OCI-LY3 (cell line): ENCODE data around the gene FZR1.

Experiments used
- H2AFZ ChIP-seq: fragments of 200-600, 300-600 bp; shearing (Covaris generic); 2 replicates; pipeline ENCODE4 v1.6.0; 2014; ENCODE audit warnings: antibody characterized with exemption, low read depth, low read length
- H3K27ac ChIP-seq: fragments of 200-600, 300-600 bp; sonication (generic); 2 replicates; pipeline ENCODE4 v1.5.1; 2014; ENCODE audit warnings: mild to moderate bottlenecking, low read length, moderate library complexity, mixed read lengths
- H3K27me3 ChIP-seq: fragments of 200-600, 300-600 bp; sonication (generic); 2 replicates; pipeline ENCODE4 v1.6.1; 2014; ENCODE audit warnings: low read depth, low read length, mixed read lengths
- H3K36me3 ChIP-seq: fragments of 200-600, 300-600 bp; sonication (generic); replicated peaks from 2 replicates; pipeline ENCODE3; 2014; ENCODE audit warnings: low read depth, low read length, mixed read lengths
- H3K4me1 ChIP-seq: fragments of 300-600, 200-600 bp; sonication (generic); 2 replicates; pipeline ENCODE4 v1.6.1; 2014; ENCODE audit warnings: low read length, mixed read lengths
- H3K4me2 ChIP-seq: fragments of 200-600, 300-600 bp; sonication (generic); 2 replicates; pipeline ENCODE4 v1.6.1; 2014; ENCODE audit warnings: low read length, mixed read lengths
- H3K4me3 ChIP-seq: fragments of 300-600, 200-600 bp; sonication (generic); 2 replicates; pipeline ENCODE4 v1.5.1; 2014; ENCODE audit warnings: antibody characterized with exemption, mild to moderate bottlenecking, low read length, moderate library complexity
- H3K79me2 ChIP-seq: fragments of 300-600, 200-600 bp; shearing (Covaris generic); 2 replicates; pipeline ENCODE4 v1.6.1; 2014; ENCODE audit warnings: mild to moderate bottlenecking, low read length, mixed read lengths
- H3K9ac ChIP-seq: fragments of 300-600, 200-600 bp; shearing (Covaris generic); 2 replicates; pipeline ENCODE4 v1.6.0; 2014; ENCODE audit warnings: mild to moderate bottlenecking, low read length, moderate library complexity
- H3K9me3 ChIP-seq: fragments of 200-600, 300-600 bp; shearing (Covaris generic); 2 replicates; pipeline ENCODE4 v1.6.1; 2014; ENCODE audit warnings: low read length, mixed read lengths; ENCODE audit not compliant: insufficient read depth
- H4K20me1 ChIP-seq: fragments of 200-600, 300-600 bp; sonication (generic); 2 replicates; pipeline ENCODE4 v1.6.1; 2016; ENCODE audit warnings: low read length, mixed read lengths; ENCODE audit not compliant: insufficient read depth
- EZH2phosphoT487 ChIP-seq: fragments of 200-600 bp; shearing (Covaris generic); IDR thresholded peaks from 2 replicates; pipeline ENCODE4 v1.6.1; 2018; ENCODE audit warnings: antibody characterized with exemption, mixed run types, low read depth
- TF ChIP-seq, protein P1 (sequence below): fragments of 200-600, 300-600 bp; sonication (generic); IDR thresholded peaks from 2 replicates; pipeline ENCODE4 v1.5.1; 2014; ENCODE audit warnings: antibody characterized with exemption, low read length, low read depth

Gene FZR1

DNA sequence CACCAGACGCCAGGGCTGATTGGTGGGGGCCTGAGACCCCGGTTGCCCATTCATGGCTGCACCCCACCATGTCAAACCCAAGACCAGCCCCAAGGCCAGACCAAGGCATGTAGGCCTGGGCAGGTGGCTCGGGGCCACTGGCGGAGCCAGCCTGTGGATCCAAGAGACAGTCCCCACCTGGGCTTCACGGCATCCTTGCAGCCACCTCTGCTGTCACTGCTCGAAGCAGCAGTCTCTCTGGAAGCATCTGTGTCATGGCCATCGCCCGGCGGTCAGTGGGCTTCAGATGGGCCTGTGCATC is 29.1 kb downstream of the FZR1 start:
- no peaks in the 10 kb centered on the region for H3K79me2 ChIP-seq
- H3K4me2 ChIP-seq: no peak overlapping the region
- H3K4me1 ChIP-seq: no peaks in the 10 kb centered on the region
- H3K4me3 ChIP-seq: no peak overlapping the region
- H3K9ac ChIP-seq: no peak overlapping the region
- peaks cover 12% of the 10 kb centered on the region for H4K20me1 ChIP-seq
- TF ChIP-seq, protein P1, sequence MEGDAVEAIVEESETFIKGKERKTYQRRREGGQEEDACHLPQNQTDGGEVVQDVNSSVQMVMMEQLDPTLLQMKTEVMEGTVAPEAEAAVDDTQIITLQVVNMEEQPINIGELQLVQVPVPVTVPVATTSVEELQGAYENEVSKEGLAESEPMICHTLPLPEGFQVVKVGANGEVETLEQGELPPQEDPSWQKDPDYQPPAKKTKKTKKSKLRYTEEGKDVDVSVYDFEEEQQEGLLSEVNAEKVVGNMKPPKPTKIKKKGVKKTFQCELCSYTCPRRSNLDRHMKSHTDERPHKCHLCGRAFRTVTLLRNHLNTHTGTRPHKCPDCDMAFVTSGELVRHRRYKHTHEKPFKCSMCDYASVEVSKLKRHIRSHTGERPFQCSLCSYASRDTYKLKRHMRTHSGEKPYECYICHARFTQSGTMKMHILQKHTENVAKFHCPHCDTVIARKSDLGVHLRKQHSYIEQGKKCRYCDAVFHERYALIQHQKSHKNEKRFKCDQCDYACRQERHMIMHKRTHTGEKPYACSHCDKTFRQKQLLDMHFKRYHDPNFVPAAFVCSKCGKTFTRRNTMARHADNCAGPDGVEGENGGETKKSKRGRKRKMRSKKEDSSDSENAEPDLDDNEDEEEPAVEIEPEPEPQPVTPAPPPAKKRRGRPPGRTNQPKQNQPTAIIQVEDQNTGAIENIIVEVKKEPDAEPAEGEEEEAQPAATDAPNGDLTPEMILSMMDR: no peak
- no peak for TF ChIP-seq EZH2phosphoT487
- H3K36me3 ChIP-seq: peaks cover 47% of the 10 kb centered on the region
- H2AFZ ChIP-seq: no peak overlapping the region
- H3K27me3 ChIP-seq: no peaks in the 10 kb centered on the region
- no peaks in the 10 kb centered on the region for H3K9me3 ChIP-seq
- no peak overlapping the region for H3K27ac ChIP-seq

DNA sequence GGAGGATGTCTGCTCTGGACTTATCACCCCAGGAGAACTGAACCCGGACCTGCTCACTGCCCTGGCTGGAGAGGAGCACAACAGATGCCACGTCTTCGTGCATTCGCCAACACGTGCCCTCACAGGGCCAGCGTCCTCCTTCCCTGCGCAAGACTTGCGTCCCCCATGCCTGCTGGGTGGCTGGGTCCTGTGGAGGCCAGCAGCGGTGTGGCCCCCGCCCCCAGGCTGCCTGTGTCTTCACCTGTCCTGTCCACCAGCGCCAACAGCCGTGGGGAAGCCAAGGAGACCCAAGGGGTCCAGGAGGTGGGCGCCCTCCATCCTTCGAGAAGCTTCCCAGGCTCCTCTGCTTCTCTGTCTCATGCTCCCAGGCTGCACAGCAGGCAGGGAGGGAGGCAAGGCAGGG is 29.5 kb downstream of the FZR1 start:
- peaks cover 12% of the 10 kb centered on the region for H4K20me1 ChIP-seq
- H3K9ac ChIP-seq: no peak overlapping the region
- no peak overlapping the region for H2AFZ ChIP-seq
- H3K9me3 ChIP-seq: no peaks in the 10 kb centered on the region
- H3K4me1 ChIP-seq: no peaks in the 10 kb centered on the region
- H3K4me3 ChIP-seq: no peak overlapping the region
- H3K4me2 ChIP-seq: no peak overlapping the region
- no peaks in the 10 kb centered on the region for H3K27me3 ChIP-seq
- TF ChIP-seq, protein P1: no peak
- TF ChIP-seq EZH2phosphoT487: no peak
- H3K79me2 ChIP-seq: no peaks in the 10 kb centered on the region
- H3K27ac ChIP-seq: no peak overlapping the region
- H3K36me3 ChIP-seq: peaks cover 47% of the 10 kb centered on the region

DNA sequence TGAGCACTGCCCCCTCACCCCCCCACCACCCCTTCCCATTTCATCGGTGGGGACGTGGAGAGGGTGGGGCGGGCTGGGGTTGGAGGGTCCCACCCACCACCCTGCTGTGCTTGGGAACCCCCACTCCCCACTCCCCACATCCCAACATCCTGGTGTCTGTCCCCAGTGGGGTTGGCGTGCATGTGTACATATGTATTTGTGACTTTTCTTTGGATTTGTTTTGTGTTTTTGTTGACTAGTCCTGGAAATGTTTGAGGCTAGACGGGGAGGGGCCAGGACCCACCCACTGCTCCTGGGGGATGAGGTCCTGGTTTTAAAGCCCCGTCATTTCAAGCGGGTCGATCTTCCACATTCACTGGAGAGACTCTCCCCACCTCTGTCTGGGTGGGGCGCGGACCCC is 29.9 kb downstream of the FZR1 start:
- Histone ChIP-seq H3K27me3 (no peaks in the 10 kb centered on the region), H3K9me3 (no peaks in the 10 kb centered on the region), H2AFZ (no peak overlapping the region), H3K4me1 (no peaks in the 10 kb centered on the region), H3K4me2 (no peak overlapping the region), H3K9ac (no peak overlapping the region), H3K4me3 (no peak overlapping the region), H3K36me3 (peaks cover 45% of the 10 kb centered on the region), H4K20me1 (peaks cover 12% of the 10 kb centered on the region), H3K27ac (no peak overlapping the region), H3K79me2 (no peaks in the 10 kb centered on the region)
- no peak for TF ChIP-seq EZH2phosphoT487
- TF ChIP-seq, protein P1: no peak

DNA sequence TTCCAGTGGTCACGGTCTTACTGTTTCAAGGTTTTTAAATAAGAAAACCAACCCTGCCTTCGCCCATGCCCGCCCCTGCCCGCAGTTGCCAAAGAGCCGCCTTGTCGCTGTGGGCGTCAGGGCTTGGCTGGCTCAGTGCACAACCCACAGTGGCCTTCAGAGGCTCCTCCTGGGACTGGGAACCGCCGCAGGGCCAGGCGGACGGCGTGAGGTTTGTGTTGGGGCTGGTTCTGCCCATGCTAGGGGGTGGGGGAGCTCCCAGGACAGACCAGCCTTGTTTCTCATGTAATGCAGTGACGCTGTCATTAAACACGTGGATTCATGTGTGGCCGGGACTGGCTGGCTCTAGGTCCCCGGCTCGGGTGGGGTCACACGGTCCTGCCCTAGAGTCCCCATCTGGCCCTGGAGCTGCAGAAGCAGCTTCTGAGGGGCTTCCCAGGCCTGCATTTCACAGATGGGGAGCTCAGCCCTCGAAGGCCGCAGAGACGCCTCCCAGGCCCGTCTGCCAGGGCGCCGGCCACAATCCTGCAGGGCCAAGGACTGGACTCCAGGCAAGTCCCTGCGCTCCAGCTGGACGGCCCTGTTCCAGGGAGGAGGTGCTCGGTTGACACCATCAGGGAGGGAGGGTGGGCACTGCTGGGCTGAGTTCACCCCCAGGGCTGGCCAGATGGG is 30.5 kb downstream of the FZR1 start:
- no peak for TF ChIP-seq EZH2phosphoT487
- TF ChIP-seq, protein P1: no peak

More for the DNA sequence above, 30.5 kb downstream of the FZR1 start:
- H4K20me1 ChIP-seq: peaks cover 12% of the 10 kb centered on the region
- no peaks in the 10 kb centered on the region for H3K4me1 ChIP-seq
- no peak overlapping the region for H2AFZ ChIP-seq
- H3K27me3 ChIP-seq: no peaks in the 10 kb centered on the region
- H3K27ac ChIP-seq: no peak overlapping the region
- no peaks in the 10 kb centered on the region for H3K79me2 ChIP-seq
- H3K9ac ChIP-seq: no peak overlapping the region
- no peaks in the 10 kb centered on the region for H3K9me3 ChIP-seq
- no peak overlapping the region for H3K4me2 ChIP-seq
- H3K4me3 ChIP-seq: no peak overlapping the region
- H3K36me3 ChIP-seq: peaks cover 39% of the 10 kb centered on the region
